HG03439 (cell line): Measurements from ENCODE around the gene IFT88.
A peak's percentile ranks its signal among the peaks of the same experiment; 100 is the strongest.

Experiments used
- ATAC-seq: cut with Tn5 transposase; IDR thresholded peaks from one replicate; pipeline ENCODE4 v1.9.1; 2021; ENCODE audit warnings: mild to moderate bottlenecking, moderate library complexity; ENCODE audit not compliant: unreplicated experiment

The IFT88 gene

GRCh38 chr13:20566898-20567874 is at the start of gene IFT88:
Gene IFT88 (plus strand): TSS chr13:20567157. CDS start chr13:20574386, 7,229 bp downstream.
- peak; percentile 87 for ATAC-seq

GRCh38 chr13:20518660-20519100 is 48.3 kb upstream of the IFT88 start:
- ATAC-seq = no peak

GRCh38 chr13:20519875-20520274 is 47.1 kb upstream of the IFT88 start:
- no peak for ATAC-seq

- ATAC-seq = no peak
These were observed 45.4 kb upstream of the IFT88 start for GRCh38 chr13:20521364-20522115.

GRCh38 chr13:20525144-20525600 is 41.8 kb upstream of the IFT88 start:
- peak; percentile 26 for ATAC-seq

- ATAC-seq = peak; percentile 83
These were observed 41.1 kb upstream of the IFT88 start, which contains the start of gene CRYL1 for GRCh38 chr13:20525601-20526544. Gene CRYL1 (minus strand): TSS chr13:20525857. CDS start chr13:20525794, 63 bp downstream.

GRCh38 chr13:20526664-20527063 is 40.3 kb upstream of the IFT88 start:
- no peak for ATAC-seq

GRCh38 chr13:20528452-20528851 is 38.5 kb upstream of the IFT88 start:
- ATAC-seq = no peak

GRCh38 chr13:20534038-20534608 is 32.8 kb upstream of the IFT88 start:
- no peak for ATAC-seq

GRCh38 chr13:20536992-20537391 is 30.0 kb upstream of the IFT88 start:
- no peak for ATAC-seq

- ATAC-seq = no peak
These were observed 22.6 kb upstream of the IFT88 start for GRCh38 chr13:20544201-20544923.

GRCh38 chr13:20546556-20546955 is 20.4 kb upstream of the IFT88 start:
- no peak for ATAC-seq

GRCh38 chr13:20547479-20547908 is 19.5 kb upstream of the IFT88 start:
- no peak for ATAC-seq

- ATAC-seq = no peak
These were observed 16.2 kb upstream of the IFT88 start for GRCh38 chr13:20550799-20551198.

GRCh38 chr13:20553311-20553710 is 13.6 kb upstream of the IFT88 start:
- no peak for ATAC-seq

GRCh38 chr13:20558982-20559381 is 8.0 kb upstream of the IFT88 start:
- ATAC-seq = no peak

GRCh38 chr13:20559659-20560356 is 7.1 kb upstream of the IFT88 start:
- ATAC-seq = no peak

- ATAC-seq = no peak
These were observed 5.2 kb upstream of the IFT88 start for GRCh38 chr13:20561741-20562140.
